Esophagus muscularis mucosa (tissue), 4 donors: ENCODE results near the gene DCD.

Experiments used
- EP300 ChIP-seq: sonication (generic); formaldehyde crosslinking; IDR thresholded peaks from one replicate; pipeline ENCODE4 v1.6.1; 2017; ENCODE audit warnings: antibody characterized with exemption
- POLR2A ChIP-seq: fragments of 450-650 bp; IDR thresholded peaks from one replicate; pipeline ENCODE4 v1.6.1; 2017; ENCODE audit warnings: antibody characterized with exemption, moderate library complexity, mild to moderate bottlenecking, low read depth
- TF ChIP-seq, protein P1 (sequence below), 3 experiments: fragments of 200-600 bp in 2 of 3; fragments of 450-650 bp in 1 of 3; sonication (generic) in 2 of 3; IDR thresholded peaks; one replicate each; pipeline ENCODE4 v1.5.1; 2017 to 2019; ENCODE audit warnings: antibody characterized with exemption in 3 of 3, mild to moderate bottlenecking in 2 of 3, moderate library complexity in 1 of 3

DNA sequence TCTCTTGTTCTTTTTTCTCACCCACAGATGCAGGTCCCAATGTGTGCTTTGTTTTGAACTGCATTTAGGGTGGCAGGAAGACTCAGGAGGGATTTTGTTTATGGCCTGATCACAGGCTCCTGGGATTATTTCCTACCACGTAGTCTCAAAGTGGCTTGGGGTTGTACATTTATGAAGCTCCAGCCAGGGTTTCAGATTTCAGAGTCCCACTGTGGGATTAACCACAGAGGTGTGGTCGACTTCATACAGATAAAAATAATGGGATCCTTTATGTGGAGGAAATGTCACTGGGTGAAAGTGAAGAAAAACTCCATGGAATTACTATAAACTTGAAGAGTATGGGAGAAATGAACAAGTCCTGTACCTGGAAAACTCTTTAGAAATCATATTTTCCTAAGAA is 45.5 kb downstream of the DCD start:
- TF ChIP-seq EP300: no peak
- TF ChIP-seq, protein P1, sequence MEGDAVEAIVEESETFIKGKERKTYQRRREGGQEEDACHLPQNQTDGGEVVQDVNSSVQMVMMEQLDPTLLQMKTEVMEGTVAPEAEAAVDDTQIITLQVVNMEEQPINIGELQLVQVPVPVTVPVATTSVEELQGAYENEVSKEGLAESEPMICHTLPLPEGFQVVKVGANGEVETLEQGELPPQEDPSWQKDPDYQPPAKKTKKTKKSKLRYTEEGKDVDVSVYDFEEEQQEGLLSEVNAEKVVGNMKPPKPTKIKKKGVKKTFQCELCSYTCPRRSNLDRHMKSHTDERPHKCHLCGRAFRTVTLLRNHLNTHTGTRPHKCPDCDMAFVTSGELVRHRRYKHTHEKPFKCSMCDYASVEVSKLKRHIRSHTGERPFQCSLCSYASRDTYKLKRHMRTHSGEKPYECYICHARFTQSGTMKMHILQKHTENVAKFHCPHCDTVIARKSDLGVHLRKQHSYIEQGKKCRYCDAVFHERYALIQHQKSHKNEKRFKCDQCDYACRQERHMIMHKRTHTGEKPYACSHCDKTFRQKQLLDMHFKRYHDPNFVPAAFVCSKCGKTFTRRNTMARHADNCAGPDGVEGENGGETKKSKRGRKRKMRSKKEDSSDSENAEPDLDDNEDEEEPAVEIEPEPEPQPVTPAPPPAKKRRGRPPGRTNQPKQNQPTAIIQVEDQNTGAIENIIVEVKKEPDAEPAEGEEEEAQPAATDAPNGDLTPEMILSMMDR (IDR thresholded peaks at IDR 0.05): no peak
- no peak for TF ChIP-seq POLR2A
